Glutamatergic neuron (in vitro differentiated cells): ENCODE results near the gene ZBTB46. TPM values are rescaled to one million over a fixed set of nuclear protein-coding genes. Genes with fewer than 3 reads are reported as not detected.

Source experiments
- DNase-seq: peaks from one replicate; pipeline ENCODE4 v3.0.0; 2022
- H3K27ac Mint-ChIP-seq: one replicate; pipeline ENCODE4 v1.8.0; 2020; ENCODE audit warnings: mild to moderate bottlenecking, mixed read lengths, inconsistent platforms; ENCODE audit not compliant: unreplicated experiment
- H3K27me3 Mint-ChIP-seq: one replicate; pipeline ENCODE4 v1.8.0; 2020; ENCODE audit warnings: mild to moderate bottlenecking, moderate library complexity, mixed read lengths, inconsistent platforms; ENCODE audit not compliant: unreplicated experiment
- H3K36me3 Mint-ChIP-seq: one replicate; pipeline ENCODE4 v1.8.0; 2020; ENCODE audit warnings: mild to moderate bottlenecking, mixed read lengths, inconsistent platforms; ENCODE audit not compliant: unreplicated experiment
- H3K4me1 Mint-ChIP-seq: one replicate; pipeline ENCODE4 v1.8.0; 2020; ENCODE audit warnings: mild to moderate bottlenecking, low read depth, mixed read lengths, inconsistent platforms; ENCODE audit not compliant: unreplicated experiment
- H3K4me3 Mint-ChIP-seq: one replicate; pipeline ENCODE4 v1.8.0; 2020; ENCODE audit warnings: mild to moderate bottlenecking, mixed read lengths, inconsistent platforms; ENCODE audit not compliant: unreplicated experiment
- H3K9me3 Mint-ChIP-seq: one replicate; pipeline ENCODE4 v1.8.0; 2020; ENCODE audit warnings: mild to moderate bottlenecking, moderate library complexity, mixed read lengths, inconsistent platforms; ENCODE audit not compliant: unreplicated experiment
- CTCF ChIP-seq: fragments of 200-600 bp; sonication (generic); IDR thresholded peaks from one replicate; pipeline ENCODE4 v1.5.0; 2021; ENCODE audit not compliant: partially characterized antibody, unreplicated experiment
- total RNA-seq: library from RNA; stranded (reverse); fragmentation: NEBNext Ultra II Directional; extraction: Animal tissue kit (Norgen Biotek cat#: 25700); gene quantifications from one replicate; pipeline ENCODE4 v1.2.1, GENCODE V29; 2021; ENCODE audit not compliant: unreplicated experiment

Gene ZBTB46
- total RNA-seq, 1 donor from 2014 or later: 94.4 TPM

- H3K36me3 Mint-ChIP-seq: no peaks in the 10 kb centered on the region
- H3K4me3 Mint-ChIP-seq: no peak overlapping the region
- no peak overlapping the region for H3K27ac Mint-ChIP-seq
- H3K27me3 Mint-ChIP-seq: peaks cover 13% of the 10 kb centered on the region
- H3K4me1 Mint-ChIP-seq: peaks cover 2% of the 10 kb centered on the region
- H3K9me3 Mint-ChIP-seq: peaks cover 14% of the 10 kb centered on the region
- DNase-seq: no peak
- TF ChIP-seq CTCF: no peak
Observed at GRCh38 chr20:63748070-63748933, 82.8 kb downstream of the ZBTB46 start.

- no peak for TF ChIP-seq CTCF
- H3K4me3 Mint-ChIP-seq: no peak overlapping the region
- H3K4me1 Mint-ChIP-seq: peaks cover 2% of the 10 kb centered on the region
- peak; percentile 30 for DNase-seq
- no peak overlapping the region for H3K27ac Mint-ChIP-seq
- no peaks in the 10 kb centered on the region for H3K36me3 Mint-ChIP-seq
- H3K9me3 Mint-ChIP-seq: peaks cover 14% of the 10 kb centered on the region
- H3K27me3 Mint-ChIP-seq: peaks cover 13% of the 10 kb centered on the region
Observed at GRCh38 chr20:63747622-63748069, 83.4 kb downstream of the ZBTB46 start.

- Mint-ChIP-seq H3K4me3 (no peak overlapping the region), H3K36me3 (no peaks in the 10 kb centered on the region), H3K27me3 (peaks cover 13% of the 10 kb centered on the region), H3K4me1 (peaks cover 2% of the 10 kb centered on the region), H3K9me3 (peaks cover 14% of the 10 kb centered on the region), H3K27ac (no peak overlapping the region)
- no peak for DNase-seq
- no peak for TF ChIP-seq CTCF
Observed at GRCh38 chr20:63746751-63747315, 84.2 kb downstream of the ZBTB46 start.

GRCh38 chr20:63745961-63746731 is 84.9 kb downstream of the ZBTB46 start:
- no peak for TF ChIP-seq CTCF
- DNase-seq: no peak
- H3K27me3 Mint-ChIP-seq: peaks cover 13% of the 10 kb centered on the region
- peaks cover 2% of the 10 kb centered on the region for H3K4me1 Mint-ChIP-seq
- H3K27ac Mint-ChIP-seq: no peak overlapping the region
- H3K36me3 Mint-ChIP-seq: no peaks in the 10 kb centered on the region
- H3K9me3 Mint-ChIP-seq: peaks cover 14% of the 10 kb centered on the region
- H3K4me3 Mint-ChIP-seq: peak overlapping the region; percentile 61
